Measurements from ENCODE around the gene PACS1.

The PACS1 gene

GRCh38 chr11:66142370-66143263 is 72.5 kb downstream of the PACS1 start:
- no peak for DNase-seq (ENCODE audit: low spot score)

GRCh38 chr11:66143264-66143566 is 73.1 kb downstream of the PACS1 start:
- DNase-seq (ENCODE audit: low spot score), result no peak

- DNase-seq (ENCODE audit: low spot score), result no peak
Observed at GRCh38 chr11:66143996-66144678, 74.1 kb downstream of the PACS1 start.

GRCh38 chr11:66146074-66146473 is 76.0 kb downstream of the PACS1 start:
- DNase-seq (ENCODE audit: low spot score), result no peak

- DNase-seq (ENCODE audit: low spot score), result no peak
Observed at GRCh38 chr11:66146940-66147339, 76.9 kb downstream of the PACS1 start.

- DNase-seq (ENCODE audit: low spot score), result no peak
Observed at GRCh38 chr11:66150140-66150539, 80.1 kb downstream of the PACS1 start.

- no peak for DNase-seq (ENCODE audit: low spot score)
Observed at GRCh38 chr11:66150725-66151124, 80.7 kb downstream of the PACS1 start.

- DNase-seq (ENCODE audit: low spot score), result no peak
Observed at GRCh38 chr11:66151273-66151672, 81.2 kb downstream of the PACS1 start.

- no peak for DNase-seq (ENCODE audit: low spot score)
Observed at GRCh38 chr11:66154109-66154508, 84.0 kb downstream of the PACS1 start.

- DNase-seq (ENCODE audit: low spot score), result no peak
Observed at GRCh38 chr11:66155387-66156073, 85.5 kb downstream of the PACS1 start.

GRCh38 chr11:66157182-66157864 is 87.3 kb downstream of the PACS1 start:
- DNase-seq (ENCODE audit: low spot score), result no peak

- DNase-seq (ENCODE audit: low spot score), result no peak
Observed at GRCh38 chr11:66158156-66158555, 88.1 kb downstream of the PACS1 start.

GRCh38 chr11:66159324-66159984 is 89.4 kb downstream of the PACS1 start:
- DNase-seq (ENCODE audit: low spot score), result no peak

- DNase-seq (ENCODE audit: low spot score), result no peak
Observed at GRCh38 chr11:66160709-66161108, 90.6 kb downstream of the PACS1 start.

GRCh38 chr11:66168289-66168688 is 98.2 kb downstream of the PACS1 start:
- DNase-seq (ENCODE audit: low spot score), result no peak

GRCh38 chr11:66172146-66172545 is 102.1 kb downstream of the PACS1 start:
- DNase-seq (ENCODE audit: low spot score), result no peak

GRCh38 chr11:66176650-66177049 is 106.6 kb downstream of the PACS1 start:
- no peak for DNase-seq (ENCODE audit: low spot score)

GRCh38 chr11:66178183-66178582 is 108.1 kb downstream of the PACS1 start:
- DNase-seq (ENCODE audit: low spot score), result no peak

- DNase-seq (ENCODE audit: low spot score), result no peak
Observed at GRCh38 chr11:66178871-66179270, 108.8 kb downstream of the PACS1 start.

GRCh38 chr11:66181632-66182315 is 111.7 kb downstream of the PACS1 start:
- no peak for DNase-seq (ENCODE audit: low spot score)

- DNase-seq (ENCODE audit: low spot score), result no peak
Observed at GRCh38 chr11:66183494-66184048, 113.5 kb downstream of the PACS1 start.

All from left forelimb (tissue), 1 donor.